Transverse colon (tissue), 4 donors: ENCODE results near the gene PGAP2. TPM values are rescaled to one million over a fixed set of nuclear protein-coding genes. Genes with fewer than 3 reads are reported as not detected.

Experiments used
- DNase-seq: peaks from one replicate; pipeline ENCODE4 v3.0.0-alpha.2; 2019
- H3K27ac ChIP-seq, 4 donors: fragments of 200-600 bp; sonication (generic); 2 replicates each; pipeline ENCODE4 v1.5.1; 2016 to 2018; ENCODE audit warnings: inconsistent platforms in 4 of 4
- H3K27me3 ChIP-seq: fragments of 200-600 bp; sonication (generic); 2 replicates; pipeline ENCODE4 v1.5.1; 2017; ENCODE audit warnings: inconsistent platforms
- H3K36me3 ChIP-seq, 4 donors: fragments of 200-600 bp; sonication (generic); 2 replicates each; pipeline ENCODE4 v1.5.1; 2017 to 2019; ENCODE audit warnings: inconsistent platforms in 4 of 4
- H3K4me1 ChIP-seq, 4 donors: fragments of 200-600 bp; sonication (generic); 2 replicates each; pipeline ENCODE4 v1.5.1; 2017 to 2020; ENCODE audit warnings: inconsistent platforms in 4 of 4
- H3K4me3 ChIP-seq, 4 donors: fragments of 200-600 bp; sonication (generic); 1 replicate in 1 of 4; 2 replicates in 3 of 4; pipeline versions ENCODE4 v1.5.1 to v1.6.1; 2017 to 2019; ENCODE audit warnings: inconsistent platforms in 4 of 4
- H3K9me3 ChIP-seq, 2 donors: fragments of 200-600 bp; sonication (generic); 2 replicates each; pipeline ENCODE4 v1.5.1; 2017 to 2019; ENCODE audit warnings: inconsistent platforms in 2 of 2
- CTCF ChIP-seq, 5 experiments: fragments of 200-600 bp in 3 of 5; fragments of 450-650 bp in 2 of 5; sonication (generic) in 3 of 5; IDR thresholded peaks; 1 replicate in 2 of 5; 2 replicates in 3 of 5; pipeline ENCODE4 v1.5.1; 2016 to 2017; ENCODE audit warnings: antibody characterized with exemption in 5 of 5, inconsistent platforms in 3 of 5, mild to moderate bottlenecking in 2 of 5, moderate library complexity in 1 of 5
- EP300 ChIP-seq: sonication (generic); formaldehyde crosslinking; IDR thresholded peaks from one replicate; pipeline ENCODE4 v1.6.1; 2017; ENCODE audit warnings: antibody characterized with exemption, low read depth
- POLR2A ChIP-seq: fragments of 450-650 bp; IDR thresholded peaks from one replicate; pipeline ENCODE4 v1.6.1; 2016; ENCODE audit warnings: antibody characterized with exemption, mild to moderate bottlenecking, moderate library complexity
- POLR2AphosphoS5 ChIP-seq, 3 donors: sonication (generic); formaldehyde crosslinking; IDR thresholded peaks; one replicate each; pipeline ENCODE4 v1.6.1; 2016; ENCODE audit warnings: antibody characterized with exemption in 3 of 3
- WGBS, 2 donors: methylation state at CpG; one replicate each; pipeline ENCODE4 v1.1.5; 2018; ENCODE audit warnings: low coverage in 1 of 2; 5-methylcytosine and 5-hydroxymethylcytosine counted together
- in situ Hi-C, 4 donors: fragments of 200-750 bp; cut with MboI; loops; one replicate each; pipeline versions ENCODE4 v1.15.0 to v1.15.1; 2017; ENCODE audit warnings: low sequenced_read_pairs in 3 of 4, low pct_ligation_motif_present in 1 of 4, low pct_unique_long_range_greater_than_20kb in 1 of 4
- intact Hi-C: fragments of 100-400 bp; cut with DNase I; formaldehyde crosslinking; loops from one replicate; pipeline ENCODE4 v1.15.1; 2023; ENCODE audit warnings: low total_unique reads
- total RNA-seq, 4 donors: library from RNA; depleted of rRNA; stranded (reverse); fragments of >200 nt; gene quantifications; one replicate each; pipeline ENCODE4 v1.1.0, GENCODE V29; 2016

Gene PGAP2
- total RNA-seq, 4 donors from 2014 or later: 8.2 to 41.1 (median 37.9) TPM

DNA sequence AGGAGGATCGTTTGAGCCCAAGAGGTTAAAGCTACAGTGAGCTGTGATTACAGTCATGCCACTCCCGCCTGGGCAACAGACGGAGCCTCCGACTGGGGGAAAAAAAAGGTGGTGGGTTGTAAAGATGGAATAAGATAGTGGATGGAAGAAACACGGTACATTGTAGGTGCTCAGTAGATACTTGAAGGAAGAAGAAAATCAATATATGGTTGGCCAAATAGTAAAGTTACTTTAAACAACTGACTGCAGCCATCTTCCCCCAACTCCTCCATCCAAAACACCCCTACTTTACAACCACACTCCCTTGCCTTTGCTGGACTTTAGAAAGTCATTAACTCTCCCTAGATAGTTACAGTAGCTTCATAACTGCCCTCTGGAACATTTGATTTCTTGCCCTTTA lies 8.5 kb upstream of the PGAP2 start:
- Histone ChIP-seq H3K27ac (no peak overlapping the region), H3K27me3 (no peaks in the 10 kb centered on the region)
- in situ Hi-C loops: no loop called here

GRCh38 chr11:3802011-3802790 lies 6.2 kb upstream of the PGAP2 start:
- 60 to 64% methylated on average over 4 of the region's 4 CpGs for WGBS, 2 donors
- Histone ChIP-seq H3K4me1 (peaks cover 0 to 11% (median 7%) of the 10 kb centered on the region in 4 donors), H3K4me3 (no peak overlapping the region), H3K27me3 (no peaks in the 10 kb centered on the region), H3K36me3 (no peaks in the 10 kb centered on the region), H3K27ac (peak overlapping the region in 3 of 4 donors; percentile 3 to 45 (median 10)), H3K9me3 (no peaks in the 10 kb centered on the region)
- intact Hi-C loops: no loop called here
- DNase-seq: no peak
- TF ChIP-seq POLR2A: no peak
- TF ChIP-seq POLR2AphosphoS5 (IDR thresholded peaks at IDR 0.05): no peak
- no peak for TF ChIP-seq CTCF (IDR thresholded peaks at IDR 0.05)
- TF ChIP-seq EP300: no peak
- in situ Hi-C loops: no loop called here

More for the DNA sequence above, 8.5 kb upstream of the PGAP2 start:
- TF ChIP-seq CTCF (IDR thresholded peaks at IDR 0.05): no peak
- TF ChIP-seq EP300: no peak
- TF ChIP-seq POLR2A: no peak
- no peak for TF ChIP-seq POLR2AphosphoS5 (IDR thresholded peaks at IDR 0.05)
- intact Hi-C loops: no loop called here
- H3K4me3 ChIP-seq: no peak overlapping the region
- H3K9me3 ChIP-seq: no peaks in the 10 kb centered on the region
- no peaks in the 10 kb centered on the region for H3K36me3 ChIP-seq
- peaks cover 8 to 25% (median 22%) of the 10 kb centered on the region in 4 donors for H3K4me1 ChIP-seq
- WGBS, 2 donors: 81 to 90% methylated on average over 4 of the region's 5 CpGs
- DNase-seq: no peak

GRCh38 chr11:3803726-3804495 lies 4.4 kb upstream of the PGAP2 start:
- no peak overlapping the region for H3K4me3 ChIP-seq
- intact Hi-C loops: no loop called here
- no peak overlapping the region for H3K27ac ChIP-seq
- in situ Hi-C loops: no loop called here
- H3K27me3 ChIP-seq: no peaks in the 10 kb centered on the region
- H3K9me3 ChIP-seq: no peaks in the 10 kb centered on the region
- 83 to 91% methylated on average over 8 to 11 of the region's 11 CpGs for WGBS, 2 donors
- TF ChIP-seq EP300: no peak
- TF ChIP-seq POLR2AphosphoS5 (IDR thresholded peaks at IDR 0.05): no peak
- no peak for TF ChIP-seq CTCF (IDR thresholded peaks at IDR 0.05)
- no peak for TF ChIP-seq POLR2A
- H3K4me1 ChIP-seq: peaks cover 0 to 5% (median 5%) of the 10 kb centered on the region in 4 donors
- no peaks in the 10 kb centered on the region for H3K36me3 ChIP-seq
- DNase-seq: no peak

DNA sequence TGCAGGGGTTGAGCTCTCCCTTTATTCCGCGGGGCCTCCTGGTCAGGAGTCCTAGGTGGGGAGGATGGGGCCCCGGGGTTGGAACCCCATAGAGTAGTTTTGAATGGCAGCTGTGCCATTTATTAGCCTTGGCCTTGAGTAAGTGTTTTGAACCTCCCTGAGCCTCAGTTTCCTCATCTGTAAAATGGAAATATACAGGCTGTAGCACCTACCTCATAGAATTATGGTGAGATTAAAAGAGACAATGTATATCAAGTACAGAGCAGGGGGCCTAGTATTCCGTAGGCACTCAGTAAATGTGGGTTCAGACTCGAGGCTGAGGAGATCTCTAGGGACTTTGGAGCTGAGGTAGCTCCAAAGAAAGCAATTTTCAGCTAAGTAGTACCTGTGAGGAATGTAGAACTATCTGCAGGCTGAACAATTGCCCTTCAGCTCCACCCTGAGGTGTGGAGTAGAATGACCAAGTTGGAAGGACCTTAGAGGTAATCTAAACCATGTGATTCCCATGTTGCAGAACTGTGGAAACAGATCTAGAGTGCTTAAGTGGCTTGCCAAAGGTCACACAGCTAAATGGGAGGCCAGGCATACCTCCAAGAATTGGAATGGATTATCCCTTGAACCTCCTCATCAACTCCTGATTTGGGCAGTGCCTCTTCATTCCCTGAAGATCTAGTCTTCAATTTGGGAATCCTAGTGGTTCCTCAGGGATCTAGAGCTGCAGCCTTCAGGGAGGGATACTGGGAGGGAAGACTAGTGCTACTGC lies 682 bp downstream of the PGAP2 start:
- TF ChIP-seq EP300: no peak
- no peak for TF ChIP-seq POLR2A
- peak; percentile 24 to 60 (median 42) for TF ChIP-seq CTCF (IDR thresholded peaks at IDR 0.05)
- no peaks in the 10 kb centered on the region for H3K36me3 ChIP-seq
- WGBS, 2 donors: 19% methylated on average over 5 of the region's 5 CpGs; no CpG with 5 or more reads in 1 of the 2 donors
- intact Hi-C loops: loop anchor here (5.0 kb wide), 1 partner anchor 33 kb away; the partner anchor contains the start of gene RHOG
- in situ Hi-C loops: no loop called here
- H3K9me3 ChIP-seq: no peaks in the 10 kb centered on the region
- peak overlapping the region; percentile 73 to 84 (median 81) for H3K27ac ChIP-seq
- peak; percentile 64 for DNase-seq
- H3K4me3 ChIP-seq: peak overlapping the region; percentile 41 to 91 (median 66)
- no peaks in the 10 kb centered on the region for H3K27me3 ChIP-seq
- peaks cover 0 to 13% (median 6%) of the 10 kb centered on the region in 4 donors for H3K4me1 ChIP-seq
